ENCODE data around the gene ACAP3.
"Not testable (repeated sequence)": the region's sequence is repeated elsewhere in the genome, so short reads cannot be mapped to it uniquely, and the experiment has no call there.

The ACAP3 gene

GRCh38 chr1:1317420-1317819 is 9.7 kb upstream of the ACAP3 start:
- DNase-seq (ENCODE audit: low read depth in 1 of 2, low spot score in 1 of 2), result no peak
- TF ChIP-seq SPI1 (IDR thresholded peaks at IDR 0.05; ENCODE audit: borderline replicate concordance, low read depth) (no peak), GABPA (IDR thresholded peaks at IDR 0.05; ENCODE audit: low read depth) (no peak), CTCF (IDR thresholded peaks at IDR 0.05; ENCODE audit: insufficient read depth, low read length) (no peak), POLR2AphosphoS5 (IDR thresholded peaks at IDR 0.05; ENCODE audit: low read depth) (no peak), REST (IDR thresholded peaks at IDR 0.05; ENCODE audit: insufficient replicate concordance, low read depth) (no peak)
- no peaks in the 10 kb centered on the region for H3K27me3 ChIP-seq (ENCODE audit: insufficient read depth, poor library complexity, severe bottlenecking)
- H3K4me3 ChIP-seq (replicated peaks; ENCODE audit: insufficient read depth, low read length), result no peak overlapping the region
- H3K27ac ChIP-seq (replicated peaks), result no peak overlapping the region

GRCh38 chr1:1316199-1316598 is 8.5 kb upstream of the ACAP3 start:
- H3K27ac ChIP-seq (replicated peaks); H3K4me3 ChIP-seq (replicated peaks; ENCODE audit: insufficient read depth, low read length); H3K27me3 ChIP-seq (ENCODE audit: insufficient read depth, poor library complexity, severe bottlenecking); DNase-seq (ENCODE audit: low read depth in 1 of 2, low spot score in 1 of 2): not testable (repeated sequence)
- TF ChIP-seq POLR2AphosphoS5 (IDR thresholded peaks at IDR 0.05; ENCODE audit: low read depth), result 0 out of 2 replicates have a peak, but pooled peaks have one; percentile 2

- TF ChIP-seq GABPA (IDR thresholded peaks at IDR 0.05; ENCODE audit: low read depth), result no peak
- TF ChIP-seq POLR2AphosphoS5 (IDR thresholded peaks at IDR 0.05; ENCODE audit: low read depth), result 0 out of 2 replicates have a peak, but pooled peaks have one; percentile 3
- TF ChIP-seq SPI1 (IDR thresholded peaks at IDR 0.05; ENCODE audit: borderline replicate concordance, low read depth), result no peak
- Histone ChIP-seq H3K27me3 (ENCODE audit: insufficient read depth, poor library complexity, severe bottlenecking) (no peaks in the 10 kb centered on the region), H3K4me3 (replicated peaks; ENCODE audit: insufficient read depth, low read length) (no peak overlapping the region), H3K27ac (replicated peaks) (no peak overlapping the region)
- DNase-seq (ENCODE audit: low read depth in 1 of 2, low spot score in 1 of 2), result no peak
Measured at GRCh38 chr1:1315435-1315954, 7.8 kb upstream of the ACAP3 start.

GRCh38 chr1:1314678-1315335 is 7.1 kb upstream of the ACAP3 start:
- Histone ChIP-seq H3K27ac (replicated peaks) (no peak overlapping the region), H3K27me3 (ENCODE audit: insufficient read depth, poor library complexity, severe bottlenecking) (no peaks in the 10 kb centered on the region), H3K4me3 (replicated peaks; ENCODE audit: insufficient read depth, low read length) (no peak overlapping the region)
- TF ChIP-seq SPI1 (IDR thresholded peaks at IDR 0.05; ENCODE audit: borderline replicate concordance, low read depth) (no peak), POLR2AphosphoS5 (IDR thresholded peaks at IDR 0.05; ENCODE audit: low read depth) (0 out of 2 replicates have a peak, but pooled peaks have one; percentile 1), GABPA (IDR thresholded peaks at IDR 0.05; ENCODE audit: low read depth) (no peak), CTCF (IDR thresholded peaks at IDR 0.05; ENCODE audit: insufficient read depth, low read length) (no peak), REST (IDR thresholded peaks at IDR 0.05; ENCODE audit: insufficient replicate concordance, low read depth) (no peak)
- no peak for DNase-seq (ENCODE audit: low read depth in 1 of 2, low spot score in 1 of 2)

Data from HL-60 (cell line).